Posterior cingulate gyrus (tissue), 11 donors: ENCODE results near the gene MYO5A.
"Not testable (repeated sequence)": the region's sequence is repeated elsewhere in the genome, so short reads cannot be mapped to it uniquely, and the experiment has no call there.

ENCODE experiments used
- DNase-seq, 10 donors: peaks; one replicate each; pipeline versions ENCODE4 v3.0.0 to v3.0.0-alpha.2; 2020 to 2021; ENCODE audit warnings: mixed read lengths in 3 of 10
- intact Hi-C: fragments of 100-400 bp; cut with DNase I; formaldehyde crosslinking; loops from one replicate; pipeline ENCODE4 v1.15.1; 2023

MYO5A gene

GRCh38 chr15:52546031-52546751, 17.5 kb upstream of the MYO5A start:
- peak in 1 of 10 donors; percentile 63 for DNase-seq
- intact Hi-C loops = no loop called here

GRCh38 chr15:52540374-52541012, 11.8 kb upstream of the MYO5A start:
- intact Hi-C loops = no loop called here

GRCh38 chr15:52537459-52537858, 8.8 kb upstream of the MYO5A start:
- intact Hi-C loops = no loop called here
- no peak for DNase-seq

More at GRCh38 chr15:52540374-52541012, 11.8 kb upstream of the MYO5A start:
- DNase-seq = no peak

- no peak for DNase-seq
- intact Hi-C loops = no loop called here
These were observed 3.7 kb upstream of the MYO5A start for GRCh38 chr15:52532427-52532826.

- peak in 1 of 10 donors; percentile 48 for DNase-seq
- intact Hi-C loops = loop anchor here (1.0 to 5.0 kb wide), 3 partner anchors 37 to 199 kb away; partner anchors contain the start of genes ARPP19 and ATOSA
These were observed 1.3 kb upstream of the MYO5A start for GRCh38 chr15:52529940-52530339.

- peak in 6 of 10 donors; percentile 15 to 85 (median 35) for DNase-seq
- intact Hi-C loops = loop anchor here (1.0 to 5.0 kb wide), 3 partner anchors 38 to 198 kb away; partner anchors contain the start of genes ARPP19 and ATOSA
These were observed 753 bp upstream of the MYO5A start for GRCh38 chr15:52529341-52529924.

GRCh38 chr15:52527911-52528563, 643 bp downstream of the MYO5A start:
- intact Hi-C loops = loop anchor here (5.0 kb wide), 2 partner anchors 39 to 149 kb away; partner anchors contain the start of genes ARPP19 and ATOSA
- DNase-seq = peak in 9 of 10 donors; percentile 19 to 89 (median 48)

GRCh38 chr15:52527196-52527910, 1.3 kb downstream of the MYO5A start:
- intact Hi-C loops = loop anchor here (5.0 kb wide), 2 partner anchors 40 to 150 kb away; partner anchors contain the start of genes ARPP19 and ATOSA
- no peak for DNase-seq

- intact Hi-C loops = loop anchor here (5.0 kb wide), 2 partner anchors 43 to 153 kb away; partner anchors contain the start of genes ARPP19 and ATOSA
- no peak for DNase-seq
These were observed 4.2 kb downstream of the MYO5A start for GRCh38 chr15:52524223-52525136.

- no peak for DNase-seq
- intact Hi-C loops = no loop called here
These were observed 5.0 kb downstream of the MYO5A start for GRCh38 chr15:52523647-52524046.

GRCh38 chr15:52523192-52523591, 5.5 kb downstream of the MYO5A start:
- intact Hi-C loops = no loop called here
- DNase-seq = no peak

GRCh38 chr15:52521682-52522081, 7.0 kb downstream of the MYO5A start:
- no peak for DNase-seq
- intact Hi-C loops = no loop called here

GRCh38 chr15:52520421-52520820, 8.3 kb downstream of the MYO5A start:
- intact Hi-C loops = no loop called here

GRCh38 chr15:52518487-52519371, 10.0 kb downstream of the MYO5A start:
- intact Hi-C loops = no loop called here
- DNase-seq = no peak

More at GRCh38 chr15:52520421-52520820, 8.3 kb downstream of the MYO5A start:
- DNase-seq = no peak

GRCh38 chr15:52517014-52517413, 11.7 kb downstream of the MYO5A start:
- no peak for DNase-seq

GRCh38 chr15:52515343-52515742, 13.3 kb downstream of the MYO5A start:
- DNase-seq = no peak
- intact Hi-C loops = no loop called here

More at GRCh38 chr15:52517014-52517413, 11.7 kb downstream of the MYO5A start:
- intact Hi-C loops = no loop called here

GRCh38 chr15:52514482-52514881, 14.2 kb downstream of the MYO5A start:
- intact Hi-C loops = no loop called here
- no peak for DNase-seq

GRCh38 chr15:52512869-52513268, 15.8 kb downstream of the MYO5A start:
- intact Hi-C loops = not testable (repeated sequence)

More at GRCh38 chr15:52512869-52513268, 15.8 kb downstream of the MYO5A start:
- not testable (repeated sequence) for DNase-seq
